ENCODE data around the gene TMBIM6. TPM values are rescaled to one million over a fixed set of nuclear protein-coding genes. Genes with fewer than 3 reads are reported as not detected.

The TMBIM6 gene
- total and polyA plus RNA-seq, 7 experiments from 2014 or later, result 307 to 916 (median 392) TPM

GRCh38 chr12:49804821-49805220 is 63.5 kb downstream of the TMBIM6 start:
- H3K4me1 Mint-ChIP-seq, result peaks cover 0 to 5% (median 0%) of the 10 kb centered on the region in 7 donors
- no peak for DNase-seq
- intact Hi-C loops (cut with micrococcal nuclease), result no loop called here
- H3K36me3 ChIP-seq (ENCODE audit: control insufficient read depth in 2 of 3, insufficient read depth in 3 of 3, low read length in 3 of 3), result peaks cover 0 to 48% (median 0%) of the 10 kb centered on the region in 3 experiments
- no peaks in the 10 kb centered on the region for H3K9me3 Mint-ChIP-seq
- no peaks in the 10 kb centered on the region for H3K27me3 ChIP-seq (ENCODE audit: control insufficient read depth in 2 of 2, insufficient read depth in 2 of 2, low read length in 2 of 2)
- ChIA-PET CTCF (no interaction called here), POLR2A (interaction anchor here (0.6 kb wide), 1 partner anchor 37 kb away, joined by 4 read pairs; no protein-coding TSS in a partner anchor)
- peaks cover 0 to 29% (median 0%) of the 10 kb centered on the region in 5 donors for H3K36me3 Mint-ChIP-seq
- H3K27ac Mint-ChIP-seq, result peak overlapping the region in 1 of 9 donors; percentile 46
- ATAC-seq, result no peak
- no peaks in the 10 kb centered on the region for H3K27me3 Mint-ChIP-seq
- H3K4me3 ChIP-seq (ENCODE audit: low read length), result no peak overlapping the region
- no peak overlapping the region for H3K4me3 Mint-ChIP-seq
- no peaks in the 10 kb centered on the region for H3K9me3 ChIP-seq (ENCODE audit: control insufficient read depth in 2 of 3, low read length in 3 of 3)
- no peak overlapping the region for H3K27ac ChIP-seq (ENCODE audit: low read depth, low read length)
- H3K4me1 ChIP-seq (ENCODE audit: control insufficient read depth in 2 of 2, insufficient read depth in 2 of 2, low read length in 2 of 2), result no peaks in the 10 kb centered on the region

GRCh38 chr12:49805409-49805808 is 64.1 kb downstream of the TMBIM6 start:
- no peaks in the 10 kb centered on the region for H3K4me1 ChIP-seq (ENCODE audit: control insufficient read depth in 2 of 2, insufficient read depth in 2 of 2, low read length in 2 of 2)
- no peaks in the 10 kb centered on the region for H3K27me3 Mint-ChIP-seq
- DNase-seq, result no peak
- H3K9me3 ChIP-seq (ENCODE audit: control insufficient read depth in 2 of 3, low read length in 3 of 3), result no peaks in the 10 kb centered on the region
- peaks cover 0 to 24% (median 0%) of the 10 kb centered on the region in 5 donors for H3K36me3 Mint-ChIP-seq
- CTCF ChIA-PET, result interaction anchor here (0.6 kb wide), 1 partner anchor 1222 kb away, joined by 3 read pairs; no protein-coding TSS in a partner anchor
- ATAC-seq, result no peak
- H3K4me3 Mint-ChIP-seq, result no peak overlapping the region
- H3K27ac ChIP-seq (ENCODE audit: low read depth, low read length), result no peak overlapping the region
- H3K27ac Mint-ChIP-seq, result peak overlapping the region in 1 of 9 donors; percentile 46
- intact Hi-C loops (cut with micrococcal nuclease), result no loop called here
- H3K4me1 Mint-ChIP-seq, result peaks cover 0 to 5% (median 0%) of the 10 kb centered on the region in 7 donors
- H3K36me3 ChIP-seq (ENCODE audit: control insufficient read depth in 2 of 3, insufficient read depth in 3 of 3, low read length in 3 of 3), result peaks cover 0 to 48% (median 0%) of the 10 kb centered on the region in 3 experiments
- POLR2A ChIA-PET, result no interaction called here
- no peaks in the 10 kb centered on the region for H3K27me3 ChIP-seq (ENCODE audit: control insufficient read depth in 2 of 2, insufficient read depth in 2 of 2, low read length in 2 of 2)
- H3K4me3 ChIP-seq (ENCODE audit: low read length), result no peak overlapping the region
- H3K9me3 Mint-ChIP-seq, result no peaks in the 10 kb centered on the region

GRCh38 chr12:49806321-49806813 is 65.0 kb downstream of the TMBIM6 start:
- POLR2A ChIA-PET, result no interaction called here
- Mint-ChIP-seq H3K4me3 (no peak overlapping the region), H3K27ac (no peak overlapping the region), H3K4me1 (peaks cover 0 to 5% (median 0%) of the 10 kb centered on the region in 7 donors), H3K9me3 (no peaks in the 10 kb centered on the region), H3K27me3 (no peaks in the 10 kb centered on the region), H3K36me3 (peaks cover 0 to 22% (median 0%) of the 10 kb centered on the region in 5 donors)
- ATAC-seq (no peak), DNase-seq (no peak)
- CTCF ChIA-PET, result no interaction called here
- no peak overlapping the region for H3K27ac ChIP-seq (ENCODE audit: low read depth, low read length)
- intact Hi-C loops (cut with micrococcal nuclease), result no loop called here
- no peak overlapping the region for H3K4me3 ChIP-seq (ENCODE audit: low read length)
- H3K36me3 ChIP-seq (ENCODE audit: control insufficient read depth in 2 of 3, insufficient read depth in 3 of 3, low read length in 3 of 3), result peaks cover 0 to 39% (median 0%) of the 10 kb centered on the region in 3 experiments
- H3K27me3 ChIP-seq (ENCODE audit: control insufficient read depth in 2 of 2, insufficient read depth in 2 of 2, low read length in 2 of 2), result no peaks in the 10 kb centered on the region
- H3K4me1 ChIP-seq (ENCODE audit: control insufficient read depth in 2 of 2, insufficient read depth in 2 of 2, low read length in 2 of 2), result no peaks in the 10 kb centered on the region
- H3K9me3 ChIP-seq (ENCODE audit: control insufficient read depth in 2 of 3, low read length in 3 of 3), result no peaks in the 10 kb centered on the region

- peaks cover 0 to 5% (median 2%) of the 10 kb centered on the region in 7 donors for H3K4me1 Mint-ChIP-seq
- no peaks in the 10 kb centered on the region for H3K4me1 ChIP-seq (ENCODE audit: control insufficient read depth in 2 of 2, insufficient read depth in 2 of 2, low read length in 2 of 2)
- H3K9me3 Mint-ChIP-seq, result no peaks in the 10 kb centered on the region
- no peak overlapping the region for H3K27ac ChIP-seq (ENCODE audit: low read depth, low read length)
- H3K27me3 ChIP-seq (ENCODE audit: control insufficient read depth in 2 of 2, insufficient read depth in 2 of 2, low read length in 2 of 2), result no peaks in the 10 kb centered on the region
- ChIA-PET CTCF (no interaction called here), POLR2A (no interaction called here)
- ATAC-seq, result no peak
- peaks cover 0 to 34% (median 0%) of the 10 kb centered on the region in 3 experiments for H3K36me3 ChIP-seq (ENCODE audit: control insufficient read depth in 2 of 3, insufficient read depth in 3 of 3, low read length in 3 of 3)
- intact Hi-C loops (cut with micrococcal nuclease), result no loop called here
- peaks cover 0 to 17% (median 0%) of the 10 kb centered on the region in 5 donors for H3K36me3 Mint-ChIP-seq
- no peak overlapping the region for H3K27ac Mint-ChIP-seq
- DNase-seq, result no peak
- H3K9me3 ChIP-seq (ENCODE audit: control insufficient read depth in 2 of 3, low read length in 3 of 3), result no peaks in the 10 kb centered on the region
- no peaks in the 10 kb centered on the region for H3K27me3 Mint-ChIP-seq
- H3K4me3 Mint-ChIP-seq, result no peak overlapping the region
- no peak overlapping the region for H3K4me3 ChIP-seq (ENCODE audit: low read length)
These were observed 65.5 kb downstream of the TMBIM6 start for GRCh38 chr12:49806877-49807276.

GRCh38 chr12:49807991-49808580 is 66.7 kb downstream of the TMBIM6 start:
- Histone ChIP-seq H3K27me3 (ENCODE audit: control insufficient read depth in 2 of 2, insufficient read depth in 2 of 2, low read length in 2 of 2) (no peaks in the 10 kb centered on the region), H3K27ac (ENCODE audit: low read depth, low read length) (no peak overlapping the region), H3K9me3 (ENCODE audit: control insufficient read depth in 2 of 3, low read length in 3 of 3) (no peaks in the 10 kb centered on the region), H3K36me3 (ENCODE audit: control insufficient read depth in 2 of 3, insufficient read depth in 3 of 3, low read length in 3 of 3) (peaks cover 0 to 27% (median 0%) of the 10 kb centered on the region in 3 experiments), H3K4me1 (ENCODE audit: control insufficient read depth in 2 of 2, insufficient read depth in 2 of 2, low read length in 2 of 2) (no peaks in the 10 kb centered on the region), H3K4me3 (ENCODE audit: low read length) (no peak overlapping the region)
- no peak for ATAC-seq
- H3K9me3 Mint-ChIP-seq, result no peaks in the 10 kb centered on the region
- peaks cover 0 to 8% (median 4%) of the 10 kb centered on the region in 7 donors for H3K4me1 Mint-ChIP-seq
- peak overlapping the region in 1 of 9 donors; percentile 28 for H3K27ac Mint-ChIP-seq
- H3K36me3 Mint-ChIP-seq, result peaks cover 0 to 15% (median 0%) of the 10 kb centered on the region in 5 donors
- no peak overlapping the region for H3K4me3 Mint-ChIP-seq
- intact Hi-C loops (cut with micrococcal nuclease), result no loop called here
- POLR2A ChIA-PET, result no interaction called here
- H3K27me3 Mint-ChIP-seq, result no peaks in the 10 kb centered on the region
- CTCF ChIA-PET, result no interaction called here
- DNase-seq, result no peak

GRCh38 chr12:49808686-49809380 is 67.5 kb downstream of the TMBIM6 start:
- H3K27me3 ChIP-seq (ENCODE audit: control insufficient read depth in 2 of 2, insufficient read depth in 2 of 2, low read length in 2 of 2), result no peaks in the 10 kb centered on the region
- DNase-seq, result no peak
- ATAC-seq, result no peak
- no peaks in the 10 kb centered on the region for H3K4me1 ChIP-seq (ENCODE audit: control insufficient read depth in 2 of 2, insufficient read depth in 2 of 2, low read length in 2 of 2)
- peaks cover 0 to 20% (median 0%) of the 10 kb centered on the region in 3 experiments for H3K36me3 ChIP-seq (ENCODE audit: control insufficient read depth in 2 of 3, insufficient read depth in 3 of 3, low read length in 3 of 3)
- Mint-ChIP-seq H3K27ac (no peak overlapping the region), H3K36me3 (peaks cover 0 to 13% (median 0%) of the 10 kb centered on the region in 5 donors), H3K9me3 (no peaks in the 10 kb centered on the region), H3K27me3 (no peaks in the 10 kb centered on the region), H3K4me3 (no peak overlapping the region), H3K4me1 (peaks cover 0 to 8% (median 4%) of the 10 kb centered on the region in 7 donors)
- ChIA-PET POLR2A (no interaction called here), CTCF (interaction anchor here (0.6 kb wide), 1 partner anchor 61 kb away, joined by 3 read pairs; no protein-coding TSS in a partner anchor)
- intact Hi-C loops (cut with micrococcal nuclease), result no loop called here
- H3K4me3 ChIP-seq (ENCODE audit: low read length), result no peak overlapping the region
- H3K9me3 ChIP-seq (ENCODE audit: control insufficient read depth in 2 of 3, low read length in 3 of 3), result no peaks in the 10 kb centered on the region
- no peak overlapping the region for H3K27ac ChIP-seq (ENCODE audit: low read depth, low read length)
